BJ (cell line): ENCODE results near the gene PLD1. TPM values are rescaled to one million over a fixed set of nuclear protein-coding genes. Genes with fewer than 3 reads are reported as not detected.

Experiments used
- CTCF ChIA-PET: fragments of 350-600 bp; formaldehyde crosslinking; extraction: SDS; loops from one replicate; lab custom pipeline; 2021; ENCODE audit warnings: antibody characterized with exemption, inconsistent platforms; lab: Yijun Ruan, JAX
- POLR2A ChIA-PET: fragments of 300-600 bp; sonication (Branson Sonifier 250); formaldehyde crosslinking; extraction: SDS; loops from one replicate; lab custom pipeline; 2021; ENCODE audit warnings: antibody characterized with exemption; lab: Charles Lee
- DNase-seq: peaks from one replicate; pipeline ENCODE4 v3.0.0-alpha.2; 2011; ENCODE audit warnings: low read depth
- H3K27me3 ChIP-seq: 2 replicates; pipeline ENCODE4 v1.6.0; 2011; ENCODE audit warnings: low read length; ENCODE audit not compliant: control insufficient read depth, insufficient read depth
- H3K36me3 ChIP-seq: 2 replicates; pipeline ENCODE4 v1.5.1; 2011; ENCODE audit warnings: low read length; ENCODE audit not compliant: control insufficient read depth, insufficient read depth
- H3K4me3 ChIP-seq: 2 replicates; pipeline ENCODE4 v1.5.1; 2011; ENCODE audit warnings: low read depth, mild to moderate bottlenecking, control low read depth, low read length
- CTCF ChIP-seq: IDR thresholded peaks from 2 replicates; pipeline ENCODE4 v1.5.1; 2011; ENCODE audit warnings: low read depth, mild to moderate bottlenecking, control low read depth, inconsistent platforms, low read length, moderate library complexity; ENCODE audit not compliant: insufficient read depth
- polyA plus RNA-seq: library from polyadenylated mRNA; depleted of rRNA; stranded (reverse); fragments of >200 nt; gene quantifications from 2 replicates; pipeline ENCODE4 v1.2.3, GENCODE V29; 2011

The PLD1 gene
- polyA plus RNA-seq, 1 experiment: 6.4 TPM

- no peak for TF ChIP-seq CTCF
- ChIA-PET CTCF (no interaction called here), POLR2A (no interaction called here)
- no peaks in the 10 kb centered on the region for H3K36me3 ChIP-seq
- no peak overlapping the region for H3K4me3 ChIP-seq
- no peaks in the 10 kb centered on the region for H3K27me3 ChIP-seq
- no peak for DNase-seq
These were observed 3.1 kb upstream of the PLD1 start for GRCh38 chr3:171813278-171813896.

GRCh38 chr3:171812811-171813210, 2.5 kb upstream of the PLD1 start:
- DNase-seq: no peak

GRCh38 chr3:171811913-171812335, 1.6 kb upstream of the PLD1 start:
- no peaks in the 10 kb centered on the region for H3K36me3 ChIP-seq
- no peak for TF ChIP-seq CTCF
- no peak overlapping the region for H3K4me3 ChIP-seq
- ChIA-PET CTCF (interaction anchor here (0.7 to 1.3 kb wide), 2 partner anchors 11 to 18 kb away, joined by 3 to 4 read pairs; no protein-coding TSS in a partner anchor), POLR2A (no interaction called here)
- no peaks in the 10 kb centered on the region for H3K27me3 ChIP-seq
- no peak for DNase-seq

More at GRCh38 chr3:171812811-171813210, 2.5 kb upstream of the PLD1 start:
- H3K4me3 ChIP-seq: no peak overlapping the region
- no peaks in the 10 kb centered on the region for H3K27me3 ChIP-seq
- TF ChIP-seq CTCF: no peak
- H3K36me3 ChIP-seq: no peaks in the 10 kb centered on the region
- ChIA-PET POLR2A (no interaction called here), CTCF (no interaction called here)

GRCh38 chr3:171811295-171811912, 1.1 kb upstream of the PLD1 start:
- no peaks in the 10 kb centered on the region for H3K27me3 ChIP-seq
- DNase-seq: peak; percentile 99
- no peaks in the 10 kb centered on the region for H3K36me3 ChIP-seq
- no peak for TF ChIP-seq CTCF
- ChIA-PET POLR2A (no interaction called here), CTCF (interaction anchor here (0.7 to 2.8 kb wide), 3 partner anchors 11 to 39 kb away, joined by 3 to 9 read pairs (median 4); no protein-coding TSS in a partner anchor)
- H3K4me3 ChIP-seq: no peak overlapping the region

- ChIA-PET POLR2A (interaction anchor here (0.7 kb wide), 2 partner anchors 522 to 766 kb away, joined by 3 read pairs; no protein-coding TSS in a partner anchor), CTCF (interaction anchor here (0.6 to 2.8 kb wide), 2 partner anchors 32 to 38 kb away, joined by 3 to 9 read pairs; partner anchors contain the start of gene TMEM212)
- Histone ChIP-seq H3K27me3 (no peaks in the 10 kb centered on the region), H3K4me3 (peak overlapping the region; percentile 69), H3K36me3 (no peaks in the 10 kb centered on the region)
- no peak for DNase-seq
- TF ChIP-seq CTCF: no peak
These were observed 479 bp upstream of the PLD1 start for GRCh38 chr3:171810629-171811294.
